GM21576 (cell line): ENCODE results near the gene FOXF2.

Source experiments
- ATAC-seq: cut with Tn5 transposase; IDR thresholded peaks from one replicate; pipeline ENCODE4 v1.9.1; 2021; ENCODE audit warnings: mild to moderate bottlenecking, moderate library complexity; ENCODE audit not compliant: unreplicated experiment

The FOXF2 gene

GRCh38 chr6:1405221-1405620, 15.8 kb downstream of the FOXF2 start:
- no peak for ATAC-seq

DNA sequence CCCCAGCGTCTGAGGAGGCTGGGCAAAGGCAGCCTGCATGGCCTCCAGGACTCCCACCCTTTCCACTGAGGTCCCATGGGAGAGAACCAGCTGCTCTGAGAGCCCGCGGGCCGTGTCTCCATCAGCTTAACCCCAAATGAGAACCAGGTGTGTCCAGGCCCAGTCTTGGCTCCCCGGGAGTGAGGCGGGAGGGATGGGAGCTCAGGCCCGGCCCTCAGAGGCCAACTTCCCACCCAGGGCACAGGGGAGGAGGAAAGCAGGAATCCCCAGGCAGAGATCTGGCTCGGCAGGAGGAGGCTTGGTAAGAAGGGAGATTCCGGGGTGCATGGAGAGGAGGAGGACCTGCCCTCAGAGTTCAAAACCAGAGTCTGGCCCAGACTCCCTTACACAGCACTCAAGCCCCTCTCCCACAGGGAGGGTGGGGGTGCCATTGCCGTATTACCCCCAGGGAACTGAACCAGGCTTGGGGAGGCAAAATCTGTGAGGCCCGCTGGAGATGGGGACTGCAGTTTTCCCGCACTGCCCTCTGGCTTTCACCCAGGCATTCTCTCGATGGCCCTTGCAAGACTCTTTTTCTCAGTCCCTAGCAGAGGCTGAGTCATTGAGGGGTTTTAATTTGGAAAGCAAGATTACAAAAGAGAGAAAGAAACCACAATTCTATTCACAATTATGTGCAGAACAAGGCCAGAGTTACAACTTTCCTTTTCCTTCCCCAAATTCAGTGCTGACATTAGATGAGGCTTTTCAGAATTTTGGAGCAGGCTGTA, 17.1 kb downstream of the FOXF2 start:
- no peak for ATAC-seq

DNA sequence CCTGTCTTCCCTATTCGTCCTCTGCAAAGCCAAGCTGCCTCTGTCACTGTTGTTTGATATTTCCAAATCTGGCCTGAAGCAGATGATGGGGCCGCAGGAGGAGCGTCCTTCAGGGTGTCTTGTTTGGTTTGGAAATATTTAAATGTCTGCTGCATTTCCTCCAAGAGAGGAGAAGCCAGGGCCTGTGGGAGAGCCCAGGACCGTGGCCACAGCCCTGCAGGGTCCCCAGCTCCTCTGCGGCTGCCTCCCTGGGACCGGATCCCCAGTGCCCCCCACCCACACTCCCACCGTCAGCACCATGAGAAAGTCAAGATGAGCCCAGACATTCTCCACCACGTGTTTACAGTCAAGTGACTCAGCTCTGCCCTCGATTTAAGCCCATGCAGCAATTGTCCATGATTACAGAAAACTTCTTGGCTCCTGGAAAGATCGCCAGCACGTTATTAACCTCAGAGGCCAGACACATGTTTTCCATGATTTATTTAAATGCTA, 18.2 kb downstream of the FOXF2 start:
- no peak for ATAC-seq

DNA sequence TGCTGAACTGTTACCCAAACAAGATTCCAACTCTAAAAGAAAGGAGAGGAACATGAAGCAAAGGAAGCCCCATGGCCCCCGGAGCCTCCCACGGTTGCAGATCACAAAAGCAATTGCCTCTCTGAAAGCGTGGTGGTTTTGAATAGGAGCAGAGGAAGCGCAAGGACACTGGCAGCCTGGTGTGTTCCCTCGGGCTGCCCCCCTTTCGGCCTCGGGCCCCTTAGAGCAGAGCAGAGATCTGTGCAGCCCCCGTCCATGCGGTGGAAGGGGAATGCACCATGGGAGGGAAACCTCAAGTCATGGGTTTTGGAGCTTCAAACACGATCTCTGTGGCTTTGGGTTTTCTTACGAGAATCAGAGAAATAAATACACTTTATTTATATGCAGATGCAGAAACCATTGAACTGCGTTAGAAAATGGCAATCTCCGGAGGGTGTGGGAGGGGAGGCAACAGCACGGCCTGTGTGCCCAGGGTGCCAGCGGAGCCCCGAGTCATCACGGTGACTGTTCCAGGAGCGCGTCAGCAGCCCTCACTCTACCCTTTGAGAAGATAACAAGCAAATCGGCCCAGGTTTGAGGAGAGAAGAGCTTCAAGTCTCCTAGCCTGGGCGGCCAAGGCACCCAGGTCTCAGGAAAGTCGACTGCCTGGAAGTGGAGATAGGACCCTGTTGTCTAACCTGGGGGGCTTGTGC, 20.5 kb downstream of the FOXF2 start:
- no peak for ATAC-seq

DNA sequence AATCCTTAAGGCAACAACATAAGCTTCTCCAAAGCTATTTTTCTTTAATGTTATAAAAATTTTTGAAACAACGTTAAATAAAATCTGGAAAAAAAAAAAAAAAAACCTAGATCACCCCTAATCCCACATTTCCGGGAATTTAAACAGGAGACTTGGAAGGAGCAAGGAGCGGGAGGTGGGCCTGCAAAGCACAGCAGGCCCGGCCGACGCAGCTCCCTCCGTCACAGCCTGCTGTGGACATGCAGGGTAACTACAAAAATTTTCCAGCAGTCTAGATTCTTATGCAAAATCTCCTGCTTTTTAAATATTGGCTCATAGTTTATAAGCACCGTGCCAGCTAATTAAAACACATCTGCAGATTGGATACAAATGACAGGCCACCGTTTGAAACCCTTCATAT, 23.5 kb downstream of the FOXF2 start:
- no peak for ATAC-seq

GRCh38 chr6:1415416-1416063, 26.2 kb downstream of the FOXF2 start:
- ATAC-seq: no peak

DNA sequence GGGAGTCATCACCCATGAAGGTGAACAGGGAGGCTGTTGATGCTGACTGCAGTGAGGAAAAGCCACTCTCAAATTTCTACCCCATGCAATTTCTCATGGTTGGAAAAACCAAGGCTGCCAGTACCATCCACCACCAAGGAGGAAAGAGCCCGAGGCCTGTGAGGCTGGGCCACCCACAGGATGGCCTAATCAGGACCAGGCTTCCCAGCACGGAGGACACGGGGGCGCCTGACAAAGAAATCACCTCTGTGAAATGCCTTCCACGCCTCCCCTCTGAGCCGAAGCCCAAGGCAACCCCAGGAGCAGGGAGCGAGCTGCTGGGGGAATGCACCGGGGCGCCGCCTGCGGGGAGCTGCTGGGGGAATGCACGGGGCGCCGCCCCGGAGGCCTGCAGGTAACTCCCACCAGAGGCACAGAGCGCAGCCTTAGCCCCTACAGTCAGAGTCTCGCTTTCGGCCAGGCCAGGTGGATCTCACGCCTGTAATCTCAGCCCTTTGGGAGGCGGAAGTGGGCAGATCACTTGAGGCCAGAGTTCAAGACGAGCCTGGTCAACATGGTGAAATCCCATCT, 26.9 kb downstream of the FOXF2 start:
- ATAC-seq: no peak

- no peak for ATAC-seq
Measured at GRCh38 chr6:1416820-1417219, 27.4 kb downstream of the FOXF2 start.

- no peak for ATAC-seq
Measured at GRCh38 chr6:1417718-1418117, 28.3 kb downstream of the FOXF2 start.

GRCh38 chr6:1418471-1419191, 29.3 kb downstream of the FOXF2 start:
- no peak for ATAC-seq

DNA sequence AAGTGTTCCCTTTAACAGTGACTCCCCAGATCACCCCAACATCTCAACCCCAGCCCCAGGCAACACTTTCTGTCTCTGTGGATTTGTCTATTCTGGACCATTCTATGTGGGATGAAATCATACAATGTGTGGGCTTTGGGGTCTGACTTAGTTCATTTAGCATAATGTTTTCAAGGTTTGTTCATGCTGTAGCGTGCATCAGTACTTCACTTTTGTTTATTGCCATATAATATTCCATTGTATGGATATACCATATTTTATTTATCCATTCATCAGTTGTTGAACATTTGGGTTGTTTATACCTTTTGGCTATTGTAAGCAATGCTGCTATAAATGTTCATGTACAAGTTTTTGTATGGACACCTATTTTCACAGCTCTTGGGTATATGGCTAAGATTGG, 31.0 kb downstream of the FOXF2 start:
- no peak for ATAC-seq

- ATAC-seq: no peak
Measured at GRCh38 chr6:1422290-1422689, 32.9 kb downstream of the FOXF2 start.

DNA sequence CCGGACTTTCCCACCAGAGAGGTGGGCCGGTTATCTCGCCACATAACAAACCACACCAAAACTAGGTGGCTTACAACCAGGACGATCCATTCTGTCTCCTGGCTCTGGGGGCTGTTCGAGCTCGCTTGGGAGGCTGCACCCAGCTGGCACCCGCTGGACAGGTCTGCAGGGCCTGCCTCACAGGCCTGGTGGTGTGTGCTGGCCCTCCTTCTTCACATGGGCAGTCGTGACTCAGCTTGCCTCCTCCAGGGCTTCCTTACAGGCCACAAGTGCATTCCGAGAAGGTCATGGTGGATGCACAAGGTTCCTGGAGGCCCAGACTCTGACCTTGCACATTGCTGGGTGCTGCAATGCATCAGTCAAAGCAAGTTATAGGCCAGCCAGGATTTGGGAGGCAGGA, 34.2 kb downstream of the FOXF2 start:
- ATAC-seq: no peak

GRCh38 chr6:1424306-1424927, 35.0 kb downstream of the FOXF2 start:
- ATAC-seq: no peak

DNA sequence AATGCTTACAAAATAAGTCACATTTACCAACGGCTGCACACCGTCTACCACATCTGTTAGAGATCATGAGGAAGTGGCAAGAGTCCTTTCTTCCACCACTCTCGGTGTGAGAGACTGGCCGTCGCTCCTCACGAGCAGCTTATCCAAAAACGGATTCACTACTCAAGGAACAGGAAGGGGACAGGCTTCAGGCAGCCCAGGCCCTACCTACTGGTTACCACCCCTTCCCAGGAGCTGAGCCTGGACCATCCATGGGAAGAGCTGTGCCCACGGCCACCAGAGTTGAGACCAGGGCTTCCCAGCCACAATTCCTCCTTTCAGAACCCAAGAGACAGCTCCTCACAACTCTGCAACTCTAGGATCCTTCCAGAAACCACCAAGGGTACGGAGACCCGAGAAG, 37.0 kb downstream of the FOXF2 start:
- ATAC-seq: no peak

- ATAC-seq: no peak
Measured at GRCh38 chr6:1435806-1436205, 46.4 kb downstream of the FOXF2 start.

- no peak for ATAC-seq
Measured at GRCh38 chr6:1436334-1437306, 47.2 kb downstream of the FOXF2 start.

GRCh38 chr6:1437553-1438406, 48.4 kb downstream of the FOXF2 start:
- no peak for ATAC-seq
